Fibroblast of pulmonary artery (primary cell): ENCODE results near the gene DLX4.

ENCODE experiments used
- DNase-seq: peaks from one replicate; pipeline ENCODE4 v3.0.0-alpha.2; 2010; ENCODE audit warnings: low read depth
- H3K4me3 ChIP-seq: replicated peaks from 2 replicates; pipeline ENCODE4 v1.5.1; 2011; ENCODE audit warnings: low read depth, mild to moderate bottlenecking, control low read depth, low read length, moderate library complexity
- CTCF ChIP-seq: IDR thresholded peaks from 2 replicates; pipeline ENCODE4 v1.5.1; 2011; ENCODE audit warnings: mild to moderate bottlenecking, control low read depth, low read length, inconsistent platforms; ENCODE audit errors: missing control alignments

Gene DLX4

GRCh38 chr17:50022463-50023130, 53.6 kb downstream of the DLX4 start:
- H3K4me3 ChIP-seq = no peak overlapping the region
- TF ChIP-seq CTCF = no peak

GRCh38 chr17:50023520-50023919, 54.5 kb downstream of the DLX4 start:
- H3K4me3 ChIP-seq = no peak overlapping the region
- no peak for TF ChIP-seq CTCF
- DNase-seq = no peak

More at GRCh38 chr17:50022463-50023130, 53.6 kb downstream of the DLX4 start:
- no peak for DNase-seq
